HepG2 (cell line): ENCODE data around the gene ILRUN. TPM values are rescaled to one million over a fixed set of nuclear protein-coding genes. Genes with fewer than 3 reads are reported as not detected.
A peak's percentile ranks its signal among the peaks of the same experiment; 100 is the strongest.

Experiments
- ATF7 ChIP-seq, 2 experiments: fragments of 450-650 bp in 1 of 2; sonication (generic) in 1 of 2; formaldehyde crosslinking in 1 of 2; IDR thresholded peaks; 2 replicates each; pipeline versions ENCODE4 v1.4.0 to v1.6.1; 2016 to 2020; ENCODE audit warnings: antibody characterized with exemption in 1 of 2, mild to moderate bottlenecking in 1 of 2, missing genetic modification reagents in 1 of 2
- CCDC6 ChIP-seq: sonication (generic); formaldehyde crosslinking; IDR thresholded peaks from 2 replicates; pipeline ENCODE4 v1.8.1; 2022; ENCODE audit warnings: mild to moderate bottlenecking, missing genetic modification reagents, moderate library complexity
- ELF4 ChIP-seq: sonication (generic); formaldehyde crosslinking; IDR thresholded peaks from 2 replicates; pipeline ENCODE4 v1.5.0; 2020; ENCODE audit warnings: missing genetic modification reagents, mild to moderate bottlenecking, moderate library complexity, borderline replicate concordance
- FOXA3 ChIP-seq: IDR thresholded peaks from 2 replicates; pipeline ENCODE4 v1.6.1; 2016; ENCODE audit warnings: missing genetic modification reagents, missing compliant biosample characterization
- KMT2A ChIP-seq: sonication (generic); formaldehyde crosslinking; IDR thresholded peaks from 2 replicates; pipeline ENCODE4 v1.4.0; 2020; ENCODE audit warnings: missing genetic modification reagents
- LCORL ChIP-seq, 2 experiments: fragments of 450-650 bp in 1 of 2; sonication (generic) in 1 of 2; formaldehyde crosslinking in 1 of 2; IDR thresholded peaks; 2 replicates each; pipeline versions ENCODE4 v1.5.0 to v1.6.1; 2017 to 2020; ENCODE audit warnings: antibody characterized with exemption in 1 of 2, missing genetic modification reagents in 1 of 2
- MIXL1 ChIP-seq: IDR thresholded peaks from 2 replicates; pipeline ENCODE4 v1.6.1; 2016
- RARA ChIP-seq: IDR thresholded peaks from 2 replicates; pipeline ENCODE4 v1.6.1; 2016; ENCODE audit warnings: missing genetic modification reagents, missing compliant biosample characterization
- SIN3B ChIP-seq: fragments of 150-350 bp; IDR thresholded peaks from 2 replicates; pipeline ENCODE4 v1.6.1; 2014; ENCODE audit warnings: low read length
- TEAD3 ChIP-seq: optimal IDR thresholded peaks from 2 replicates; pipeline ENCODE3; 2016; ENCODE audit warnings: borderline replicate concordance
- YEATS2 ChIP-seq: sonication (generic); formaldehyde crosslinking; IDR thresholded peaks from 2 replicates; pipeline ENCODE4 v1.4.0; 2020; ENCODE audit warnings: missing genetic modification reagents, borderline replicate concordance
- ZNF547 ChIP-seq: sonication (generic); formaldehyde crosslinking; IDR thresholded peaks from 2 replicates; pipeline ENCODE4 v1.5.1; 2020; ENCODE audit warnings: mild to moderate bottlenecking, missing genetic modification reagents
- ZNF772 ChIP-seq: sonication (generic); formaldehyde crosslinking; IDR thresholded peaks from 2 replicates; pipeline ENCODE4 v1.5.0; 2020; ENCODE audit warnings: mild to moderate bottlenecking, missing genetic modification reagents
- ZNF878 ChIP-seq: sonication (generic); formaldehyde crosslinking; IDR thresholded peaks from 2 replicates; pipeline ENCODE4 v1.8.1; 2023; ENCODE audit warnings: mild to moderate bottlenecking, missing genetic modification reagents, moderate library complexity
- polyA plus RNA-seq, 8 experiments: library from polyadenylated mRNA; depleted of rRNA in 3 of 8; stranded (reverse) in 7 of 8; unstranded in 1 of 8; fragments of >200 nt; fragmentation: Illumina TruSeq in 4 of 8; extraction: Trizol in 4 of 8; gene quantifications; 2 replicates each; pipeline versions ENCODE4 v1.2.1 to v1.2.3, GENCODE V29; 2011 to 2016; ENCODE audit warnings: low read depth in 4 of 8, missing spikeins in 1 of 8, mixed read lengths in 1 of 8; ENCODE audit not compliant: insufficient read depth in 1 of 8
- total RNA-seq, 5 experiments: library from RNA; depleted of rRNA; stranded (reverse); fragments of >200 nt; fragmentation: Illumina TruSeq; extraction: Trizol; gene quantifications; 2 replicates each; pipeline ENCODE4 v1.2.3, GENCODE V29; 2016; ENCODE audit warnings: low read depth in 1 of 5
- TF ChIP-seq, protein P1 (sequence below): sonication (generic); formaldehyde crosslinking; IDR thresholded peaks from 2 replicates; pipeline ENCODE4 v1.4.0; 2020; ENCODE audit warnings: missing genetic modification reagents
- TF ChIP-seq, protein P2 (sequence below): sonication (generic); formaldehyde crosslinking; IDR thresholded peaks from 2 replicates; pipeline ENCODE4 v1.4.0; 2020; ENCODE audit warnings: missing genetic modification reagents, borderline replicate concordance
- TF ChIP-seq, protein P3 (sequence below): sonication (generic); formaldehyde crosslinking; IDR thresholded peaks from 2 replicates; pipeline ENCODE4 v1.8.1; 2023; ENCODE audit warnings: missing genetic modification reagents, inconsistent platforms, borderline replicate concordance
- TF ChIP-seq, protein P4 (sequence below): sonication (generic); formaldehyde crosslinking; conservative IDR thresholded peaks from 2 replicates; pipeline ENCODE4 v1.8.0; 2022; ENCODE audit warnings: mild to moderate bottlenecking, moderate library complexity, missing genetic modification reagents
- TF ChIP-seq, protein P5 (sequence below): sonication (generic); IDR thresholded peaks from 2 replicates; pipeline ENCODE4 v1.6.1; 2016; ENCODE audit warnings: low read depth, borderline replicate concordance

ILRUN gene
- total and polyA plus RNA-seq, 2 of the 13 experiments (the other 11 are each of a cell fraction or from before 2014, with no cell fraction given), result 45.5 to 66.6 TPM

DNA sequence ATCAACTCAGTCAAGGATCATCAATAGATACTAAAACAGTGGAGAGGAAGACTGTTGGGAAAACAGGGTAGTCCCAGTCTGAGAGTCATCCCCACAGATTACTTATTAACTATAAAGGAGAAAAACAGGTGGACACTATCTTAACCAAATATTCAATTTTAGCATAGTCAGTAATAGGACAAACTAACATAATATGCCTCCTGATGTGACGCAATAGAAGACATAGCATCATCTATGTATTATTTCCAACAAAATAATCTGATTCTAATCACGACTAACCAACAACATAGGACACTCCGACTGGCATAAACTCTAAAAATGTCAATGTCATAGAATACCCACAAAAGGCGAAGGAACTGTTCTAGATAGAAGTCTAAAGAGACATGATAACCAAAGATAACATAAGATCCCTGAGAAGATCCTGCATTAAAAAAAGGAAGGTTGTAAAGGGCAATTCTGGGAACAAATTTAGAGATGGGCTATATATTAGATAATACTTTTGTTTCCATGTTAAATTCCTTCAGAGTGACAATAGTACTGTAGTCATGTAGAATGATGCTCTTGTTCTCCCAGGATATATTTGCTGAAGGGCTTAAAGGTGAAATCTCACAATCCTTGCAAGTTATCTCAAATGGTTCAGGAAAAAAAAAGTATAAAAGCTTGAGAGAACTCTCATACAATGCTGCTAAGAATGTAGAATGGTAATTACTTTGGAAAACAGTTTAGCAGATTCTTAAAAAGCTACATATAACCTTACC is 28.9 kb downstream of the ILRUN start (continued):
- TF ChIP-seq LCORL (IDR thresholded peaks at IDR 0.05) (no peak), LCORL (CRISPR knock-in tag; IDR thresholded peaks at IDR 0.05) (peak; percentile 49; the same call in 1 of the 2 replicates), SIN3B (no peak), FOXA3 (CRISPR knock-in tag) (peak; percentile 32; the same call in 1 of the 2 replicates), TEAD3 (CRISPR knock-in tag) (no peak), ATF7 (IDR thresholded peaks at IDR 0.05) (no peak; the same call in 1 of the 2 replicates), ATF7 (CRISPR knock-in tag; IDR thresholded peaks at IDR 0.05) (no peak), RARA (CRISPR knock-in tag) (0 out of 2 replicates have a peak, but pooled peaks have one; percentile 4), YEATS2 (CRISPR knock-in tag) (no peak), ZNF772 (CRISPR knock-in tag) (no peak), MIXL1 (CRISPR knock-in tag) (peak; percentile 56; the same call in 1 of the 2 replicates), KMT2A (CRISPR knock-in tag) (no peak), CCDC6 (CRISPR knock-in tag) (no peak), ZNF547 (CRISPR knock-in tag) (no peak), ZNF878 (CRISPR knock-in tag) (0 out of 2 replicates have a peak, but pooled peaks have one; percentile 33), ELF4 (no peak)
- TF ChIP-seq, protein P1, sequence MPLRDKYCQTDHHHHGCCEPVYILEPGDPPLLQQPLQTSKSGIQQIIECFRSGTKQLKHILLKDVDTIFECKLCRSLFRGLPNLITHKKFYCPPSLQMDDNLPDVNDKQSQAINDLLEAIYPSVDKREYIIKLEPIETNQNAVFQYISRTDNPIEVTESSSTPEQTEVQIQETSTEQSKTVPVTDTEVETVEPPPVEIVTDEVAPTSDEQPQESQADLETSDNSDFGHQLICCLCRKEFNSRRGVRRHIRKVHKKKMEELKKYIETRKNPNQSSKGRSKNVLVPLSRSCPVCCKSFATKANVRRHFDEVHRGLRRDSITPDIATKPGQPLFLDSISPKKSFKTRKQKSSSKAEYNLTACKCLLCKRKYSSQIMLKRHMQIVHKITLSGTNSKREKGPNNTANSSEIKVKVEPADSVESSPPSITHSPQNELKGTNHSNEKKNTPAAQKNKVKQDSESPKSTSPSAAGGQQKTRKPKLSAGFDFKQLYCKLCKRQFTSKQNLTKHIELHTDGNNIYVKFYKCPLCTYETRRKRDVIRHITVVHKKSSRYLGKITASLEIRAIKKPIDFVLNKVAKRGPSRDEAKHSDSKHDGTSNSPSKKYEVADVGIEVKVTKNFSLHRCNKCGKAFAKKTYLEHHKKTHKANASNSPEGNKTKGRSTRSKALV (CRISPR knock-in tag), result no peak
- TF ChIP-seq, protein P2, sequence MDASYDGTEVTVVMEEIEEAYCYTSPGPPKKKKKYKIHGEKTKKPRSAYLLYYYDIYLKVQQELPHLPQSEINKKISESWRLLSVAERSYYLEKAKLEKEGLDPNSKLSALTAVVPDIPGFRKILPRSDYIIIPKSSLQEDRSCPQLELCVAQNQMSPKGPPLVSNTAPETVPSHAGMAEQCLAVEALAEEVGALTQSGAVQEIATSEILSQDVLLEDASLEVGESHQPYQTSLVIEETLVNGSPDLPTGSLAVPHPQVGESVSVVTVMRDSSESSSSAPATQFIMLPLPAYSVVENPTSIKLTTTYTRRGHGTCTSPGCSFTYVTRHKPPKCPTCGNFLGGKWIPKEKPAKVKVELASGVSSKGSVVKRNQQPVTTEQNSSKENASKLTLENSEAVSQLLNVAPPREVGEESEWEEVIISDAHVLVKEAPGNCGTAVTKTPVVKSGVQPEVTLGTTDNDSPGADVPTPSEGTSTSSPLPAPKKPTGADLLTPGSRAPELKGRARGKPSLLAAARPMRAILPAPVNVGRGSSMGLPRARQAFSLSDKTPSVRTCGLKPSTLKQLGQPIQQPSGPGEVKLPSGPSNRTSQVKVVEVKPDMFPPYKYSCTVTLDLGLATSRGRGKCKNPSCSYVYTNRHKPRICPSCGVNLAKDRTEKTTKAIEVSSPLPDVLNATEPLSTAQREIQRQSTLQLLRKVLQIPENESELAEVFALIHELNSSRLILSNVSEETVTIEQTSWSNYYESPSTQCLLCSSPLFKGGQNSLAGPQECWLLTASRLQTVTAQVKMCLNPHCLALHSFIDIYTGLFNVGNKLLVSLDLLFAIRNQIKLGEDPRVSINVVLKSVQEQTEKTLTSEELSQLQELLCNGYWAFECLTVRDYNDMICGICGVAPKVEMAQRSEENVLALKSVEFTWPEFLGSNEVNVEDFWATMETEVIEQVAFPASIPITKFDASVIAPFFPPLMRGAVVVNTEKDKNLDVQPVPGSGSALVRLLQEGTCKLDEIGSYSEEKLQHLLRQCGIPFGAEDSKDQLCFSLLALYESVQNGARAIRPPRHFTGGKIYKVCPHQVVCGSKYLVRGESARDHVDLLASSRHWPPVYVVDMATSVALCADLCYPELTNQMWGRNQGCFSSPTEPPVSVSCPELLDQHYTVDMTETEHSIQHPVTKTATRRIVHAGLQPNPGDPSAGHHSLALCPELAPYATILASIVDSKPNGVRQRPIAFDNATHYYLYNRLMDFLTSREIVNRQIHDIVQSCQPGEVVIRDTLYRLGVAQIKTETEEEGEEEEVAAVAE (CRISPR knock-in tag), result no peak
- TF ChIP-seq, protein P3, sequence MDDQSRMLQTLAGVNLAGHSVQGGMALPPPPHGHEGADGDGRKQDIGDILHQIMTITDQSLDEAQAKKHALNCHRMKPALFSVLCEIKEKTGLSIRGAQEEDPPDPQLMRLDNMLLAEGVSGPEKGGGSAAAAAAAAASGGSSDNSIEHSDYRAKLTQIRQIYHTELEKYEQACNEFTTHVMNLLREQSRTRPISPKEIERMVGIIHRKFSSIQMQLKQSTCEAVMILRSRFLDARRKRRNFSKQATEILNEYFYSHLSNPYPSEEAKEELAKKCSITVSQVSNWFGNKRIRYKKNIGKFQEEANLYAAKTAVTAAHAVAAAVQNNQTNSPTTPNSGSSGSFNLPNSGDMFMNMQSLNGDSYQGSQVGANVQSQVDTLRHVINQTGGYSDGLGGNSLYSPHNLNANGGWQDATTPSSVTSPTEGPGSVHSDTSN (CRISPR knock-in tag), result no peak
- TF ChIP-seq, protein P4, sequence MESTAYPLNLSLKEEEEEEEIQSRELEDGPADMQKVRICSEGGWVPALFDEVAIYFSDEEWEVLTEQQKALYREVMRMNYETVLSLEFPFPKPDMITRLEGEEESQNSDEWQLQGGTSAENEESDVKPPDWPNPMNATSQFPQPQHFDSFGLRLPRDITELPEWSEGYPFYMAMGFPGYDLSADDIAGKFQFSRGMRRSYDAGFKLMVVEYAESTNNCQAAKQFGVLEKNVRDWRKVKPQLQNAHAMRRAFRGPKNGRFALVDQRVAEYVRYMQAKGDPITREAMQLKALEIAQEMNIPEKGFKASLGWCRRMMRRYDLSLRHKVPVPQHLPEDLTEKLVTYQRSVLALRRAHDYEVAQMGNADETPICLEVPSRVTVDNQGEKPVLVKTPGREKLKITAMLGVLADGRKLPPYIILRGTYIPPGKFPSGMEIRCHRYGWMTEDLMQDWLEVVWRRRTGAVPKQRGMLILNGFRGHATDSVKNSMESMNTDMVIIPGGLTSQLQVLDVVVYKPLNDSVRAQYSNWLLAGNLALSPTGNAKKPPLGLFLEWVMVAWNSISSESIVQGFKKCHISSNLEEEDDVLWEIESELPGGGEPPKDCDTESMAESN (CRISPR knock-in tag), result no peak
- TF ChIP-seq, protein P5, sequence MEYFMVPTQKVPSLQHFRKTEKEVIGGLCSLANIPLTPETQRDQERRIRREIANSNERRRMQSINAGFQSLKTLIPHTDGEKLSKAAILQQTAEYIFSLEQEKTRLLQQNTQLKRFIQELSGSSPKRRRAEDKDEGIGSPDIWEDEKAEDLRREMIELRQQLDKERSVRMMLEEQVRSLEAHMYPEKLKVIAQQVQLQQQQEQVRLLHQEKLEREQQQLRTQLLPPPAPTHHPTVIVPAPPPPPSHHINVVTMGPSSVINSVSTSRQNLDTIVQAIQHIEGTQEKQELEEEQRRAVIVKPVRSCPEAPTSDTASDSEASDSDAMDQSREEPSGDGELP, result peak; percentile 61; the same call in 1 of the 2 replicates
